K562 (cell line): ENCODE measurements around the gene ALG1. TPM values are rescaled to one million over a fixed set of nuclear protein-coding genes. Genes with fewer than 3 reads are reported as not detected.

Experiments
- ATAC-seq: fragments of 200-7000 bp; cut with Tn5 transposase; 3 replicates; pipeline ENCODE4 v1.9.1; 2020; ENCODE audit warnings: moderate library complexity
- BruUV-seq: library from RNA; stranded (reverse); fragments of 400-500 nt; replicated peaks from 2 replicates; lab custom pipeline; 2021; lab: Mats Ljungman, UMichigan
- CTCF ChIA-PET: fragments of 300-600 bp; formaldehyde crosslinking; extraction: SDS; loops from one replicate; lab custom pipeline; 2021; ENCODE audit warnings: low intra/inter-chr PET ratio; lab: Yijun Ruan, JAX
- POLR2A ChIA-PET: fragments of 300-600, 350-650 bp; sonication (Branson Sonifier 250); formaldehyde crosslinking; extraction: SDS; loops from one replicate; lab custom pipeline; 2021; ENCODE audit warnings: antibody characterized with exemption, inconsistent platforms; lab: Yijun Ruan, JAX
- DNase-seq, 4 experiments: peaks; one replicate each; pipeline versions ENCODE4 v3.0.0 to v3.0.0-alpha.2; 2011 to 2018; ENCODE audit warnings: low spot score in 3 of 4, mixed read lengths in 3 of 4; ENCODE audit errors: extremely low read depth in 1 of 4
- FAIRE-seq: peaks from 2 replicates; lab custom pipeline; 2011; peaks lifted over from hg19 to GRCh38; lab: Jason Lieb, UNC
- H2AFZ ChIP-seq: 2 replicates; pipeline ENCODE4 v1.6.0; 2011; ENCODE audit warnings: low read depth, low read length, control low read depth, inconsistent platforms
- H3K27ac ChIP-seq: fragments of 200-600 bp; 3 replicates; pipeline ENCODE4 v1.8.0; 2011; ENCODE audit warnings: low read depth, mild to moderate bottlenecking, control low read depth, inconsistent platforms, low read length, moderate library complexity, mixed read lengths; ENCODE audit errors: extremely low read depth
- H3K27me3 ChIP-seq, 2 experiments: fragments of 300-600 bp in 1 of 2; 2 replicates in 1 of 2; 3 replicates in 1 of 2; pipeline versions ENCODE4 v1.6.0 to v1.8.0; 2011; ENCODE audit warnings: inconsistent platforms in 2 of 2, low read length in 2 of 2, mild to moderate bottlenecking in 1 of 2, mixed read lengths in 1 of 2, moderate library complexity in 1 of 2; ENCODE audit not compliant: control insufficient read depth in 2 of 2, insufficient read depth in 2 of 2
- H3K36me3 ChIP-seq: fragments of 300-600 bp; 3 replicates; pipeline ENCODE4 v1.8.0; 2011; ENCODE audit warnings: mild to moderate bottlenecking, low read length, inconsistent platforms; ENCODE audit not compliant: control insufficient read depth, insufficient read depth
- H3K4me1 ChIP-seq, 2 experiments: fragments of 200-600 bp in 1 of 2; replicated peaks in 1 of 2; 2 replicates in 1 of 2; 3 replicates in 1 of 2; pipeline versions ENCODE4 v1.5.1 to v1.8.0; 2011; ENCODE audit warnings: inconsistent platforms in 2 of 2, low read length in 2 of 2, mild to moderate bottlenecking in 1 of 2, mixed read lengths in 1 of 2, moderate library complexity in 1 of 2; ENCODE audit not compliant: control insufficient read depth in 2 of 2, insufficient read depth in 2 of 2
- H3K4me2 ChIP-seq: 2 replicates; pipeline ENCODE4 v1.6.1; 2011; ENCODE audit warnings: low read length, control low read depth, inconsistent platforms, mixed read lengths; ENCODE audit not compliant: insufficient read depth
- H3K4me3 ChIP-seq: fragments of 200-600 bp; sonication (generic), shearing (Covaris generic); 2 replicates; pipeline ENCODE4 v1.5.1; 2016; ENCODE audit warnings: control low read depth, inconsistent platforms
- H3K79me2 ChIP-seq: fragments of 200-600 bp; 3 replicates; pipeline ENCODE4 v1.8.0; 2011; ENCODE audit warnings: low read length, inconsistent platforms; ENCODE audit not compliant: control insufficient read depth, insufficient read depth
- H3K9ac ChIP-seq, 2 experiments: 2 replicates each; pipeline versions ENCODE4 v1.6.0 to v1.6.1; 2011; ENCODE audit warnings: low read depth in 2 of 2, low read length in 2 of 2, control low read depth in 1 of 2, inconsistent platforms in 1 of 2, mild to moderate bottlenecking in 1 of 2, mixed read lengths in 1 of 2; ENCODE audit not compliant: insufficient read depth in 1 of 2
- H3K9me1 ChIP-seq: one replicate; pipeline ENCODE4 v1.6.0; 2011; ENCODE audit warnings: inconsistent platforms, mild to moderate bottlenecking, low read length, moderate library complexity; ENCODE audit not compliant: control insufficient read depth, insufficient read depth
- H3K9me3 ChIP-seq: replicated peaks from 2 replicates; pipeline ENCODE4 v1.5.1; 2011; ENCODE audit warnings: low read depth, low read length, inconsistent platforms; ENCODE audit not compliant: control insufficient read depth, insufficient read depth
- H4K20me1 ChIP-seq: replicated peaks from 2 replicates; pipeline ENCODE4 v1.6.1; 2011; ENCODE audit warnings: low read length, inconsistent platforms, mixed read lengths; ENCODE audit not compliant: control insufficient read depth, insufficient read depth
- CREM ChIP-seq: IDR thresholded peaks from 2 replicates; pipeline ENCODE4 v1.6.1; 2014; ENCODE audit warnings: antibody characterized with exemption, low read depth
- CTCF ChIP-seq, 3 experiments: IDR thresholded peaks in 2 of 3; conservative IDR thresholded peaks in 1 of 3; 2 replicates each; pipeline ENCODE4 v1.5.1; 2011 to 2012; ENCODE audit warnings: low read length in 3 of 3, mild to moderate bottlenecking in 3 of 3, control low read depth in 2 of 3, improper control_type of control experiment in 1 of 3, inconsistent platforms in 1 of 3, low read depth in 1 of 3, mixed read lengths in 1 of 3, moderate library complexity in 1 of 3; ENCODE audit not compliant: insufficient read depth in 2 of 3
- DMBX1 ChIP-seq: fragments of 250-450 bp; sonication (Bioruptor Pico); IDR thresholded peaks from 2 replicates; pipeline ENCODE4 v1.8.0; 2022; ENCODE audit warnings: inconsistent platforms, mild to moderate bottlenecking, moderate library complexity, borderline replicate concordance
- KDM1A ChIP-seq, 2 experiments: fragments of 450-650 bp; IDR thresholded peaks; 2 replicates each; pipeline ENCODE4 v1.6.1; 2016; ENCODE audit warnings: mild to moderate bottlenecking in 2 of 2
- PHF21A ChIP-seq: fragments of 450-650 bp; IDR thresholded peaks from 2 replicates; pipeline ENCODE4 v1.6.1; 2017; ENCODE audit warnings: low read depth, borderline replicate concordance
- POLR2A ChIP-seq: fragments of 450-650 bp; conservative IDR thresholded peaks from 2 replicates; pipeline ENCODE4 v1.6.1; 2016
- TFAP4 ChIP-seq: sonication (generic); formaldehyde crosslinking; IDR thresholded peaks from 2 replicates; pipeline ENCODE4 v1.8.0; 2022; ENCODE audit warnings: missing genetic modification reagents, mild to moderate bottlenecking, moderate library complexity, borderline replicate concordance
- ZNF263 ChIP-seq: sonication (generic); formaldehyde crosslinking; IDR thresholded peaks from 2 replicates; pipeline ENCODE4 v1.8.0; 2022; ENCODE audit warnings: mild to moderate bottlenecking, missing genetic modification reagents, borderline replicate concordance
- WGBS: fragments of 100-300 bp; shearing (Covaris generic); methylation state at CpG from one replicate; pipeline ENCODE4 v1.1.6; 2016; ENCODE audit warnings: low coverage, mixed read lengths; ENCODE audit not compliant: insufficient coverage; ENCODE audit errors: missing lambda C conversion rate; 5-methylcytosine and 5-hydroxymethylcytosine counted together
- in situ Hi-C: fragments of 300-500 bp; cut with MboI; formaldehyde crosslinking; loops from 4 replicates; pipeline ENCODE4 v1.15.0; 2018; ENCODE audit warnings: inconsistent platforms, mixed read lengths
- intact Hi-C: fragments of 100-400 bp; cut with micrococcal nuclease; formaldehyde crosslinking; loops from 2 replicates; pipeline ENCODE4 v1.14.2; 2022
- polyA plus RNA-seq, 8 experiments: library from polyadenylated mRNA; depleted of rRNA in 4 of 8; stranded (reverse) in 5 of 8; unstranded in 3 of 8; fragments of >200 nt; fragmentation: Nextera tagmentation in 2 of 8; fragmentation: Illumina TruSeq in 1 of 8; extraction: Ambion mirVana in 2 of 8; extraction: Trizol in 1 of 8; gene quantifications; 2 replicates each; pipeline versions ENCODE4 v1.2.1 to v1.2.3, GENCODE V29; 2011 to 2014; ENCODE audit warnings: inconsistent platforms in 1 of 8, missing spikeins in 1 of 8
- total RNA-seq, 7 experiments: library from RNA; depleted of rRNA in 6 of 7; stranded (reverse); fragments of >200 nt in 6 of 7; fragmentation: Illumina TruSeq in 2 of 7; extraction: Trizol in 2 of 7; gene quantifications; 2 replicates each; pipeline versions ENCODE4 v1.2.1 to v1.2.3, GENCODE V29; 2011 to 2021; ENCODE audit warnings: low replicate concordance in 1 of 7

The ALG1 gene
- total and polyA plus RNA-seq, 9 of the 15 experiments (the other 6 are each of a cell fraction or from before 2014, with no cell fraction given) = 1.1 to 26.4 (median 18.3) TPM

GRCh38 chr16:5058476-5058875, 13.2 kb upstream of the ALG1 start:
- no peaks in the 10 kb centered on the region for H3K9me3 ChIP-seq
- no peaks in the 10 kb centered on the region for H3K4me1 ChIP-seq
- in situ Hi-C loops (no loop called here), intact Hi-C loops (no loop called here)
- peaks cover 25 to 65% of the 10 kb centered on the region in 2 experiments for H3K27me3 ChIP-seq
- no peak overlapping the region for H3K4me3 ChIP-seq
- CTCF ChIA-PET = no interaction called here
- DNase-seq (peak in 2 of 4 experiments; percentile 31), ATAC-seq (peak; percentile 44), FAIRE-seq (no peak)
- H3K79me2 ChIP-seq = no peaks in the 10 kb centered on the region
- no peaks in the 10 kb centered on the region for H3K9me1 ChIP-seq
- no TSS peak for BruUV-seq
- POLR2A ChIA-PET = interaction anchor here (0.6 to 0.7 kb wide), 2 partner anchors 16 to 1624 kb away, joined by 3 read pairs; no protein-coding TSS in a partner anchor
- H4K20me1 ChIP-seq = 0 out of 2 replicates have a peak, but pooled peaks cover 4% of the 10 kb centered on the region
- TF ChIP-seq CREM (0 out of 2 replicates have a peak, but pooled peaks have one; percentile 11), POLR2A (no peak), DMBX1 (CRISPR knock-in tag) (no peak), TFAP4 (CRISPR knock-in tag) (peak; percentile 33; the same call in 1 of the 2 replicates), CTCF (IDR thresholded peaks at IDR 0.05 in 2 of 3, conservative IDR thresholded peaks at IDR 0.05 in 1 of 3; ENCODE audit: insufficient read depth in 2 of 3, low read depth in 1 of 3, low read length in 3 of 3) (peak; percentile 18 to 26 (median 25); a peak in 3 of 6 replicates), ZNF263 (CRISPR knock-in tag) (no peak), KDM1A (IDR thresholded peaks at IDR 0.05) (peak in 1 of 2 experiments; percentile 48; a peak in 1 of 4 replicates), PHF21A (peak; percentile 67; the same call in 1 of the 2 replicates)
- no peak overlapping the region for H2AFZ ChIP-seq
- H3K27ac ChIP-seq = no peak overlapping the region
- WGBS = 0% methylated on average over 7 of the region's 7 CpGs
- no peak overlapping the region for H3K9ac ChIP-seq
- H3K4me2 ChIP-seq = no peak overlapping the region
- H3K36me3 ChIP-seq = no peaks in the 10 kb centered on the region
